Suprapubic skin (tissue), 4 donors: ENCODE measurements around the gene NTHL1. TPM values are rescaled to one million over a fixed set of nuclear protein-coding genes. Genes with fewer than 3 reads are reported as not detected.

Experiments used
- DNase-seq, 2 donors: peaks; one replicate each; pipeline ENCODE4 v3.0.0-alpha.2; 2019; ENCODE audit warnings: low spot score in 2 of 2
- H3K27ac ChIP-seq: fragments of 200-600 bp; sonication (generic); one replicate; pipeline ENCODE4 v1.5.1; 2019
- H3K27me3 ChIP-seq: fragments of 200-600 bp; sonication (generic); one replicate; pipeline ENCODE4 v1.5.1; 2019
- H3K36me3 ChIP-seq: fragments of 200-600 bp; sonication (generic); one replicate; pipeline ENCODE4 v1.5.1; 2019
- H3K4me1 ChIP-seq: fragments of 200-600 bp; sonication (generic); one replicate; pipeline ENCODE4 v1.5.1; 2019
- H3K4me3 ChIP-seq: fragments of 200-600 bp; sonication (generic); one replicate; pipeline ENCODE4 v1.5.1; 2019; ENCODE audit warnings: mild to moderate bottlenecking
- H3K9me3 ChIP-seq: fragments of 200-600 bp; sonication (generic); one replicate; pipeline ENCODE4 v1.5.1; 2019
- CTCF ChIP-seq, 2 donors: fragments of 200-600 bp in 1 of 2; fragments of 450-650 bp in 1 of 2; sonication (generic) in 1 of 2; IDR thresholded peaks; one replicate each; pipeline ENCODE4 v1.5.1; 2016 to 2019; ENCODE audit warnings: antibody characterized with exemption in 2 of 2, mild to moderate bottlenecking in 1 of 2, moderate library complexity in 1 of 2
- EP300 ChIP-seq: sonication (generic); formaldehyde crosslinking; IDR thresholded peaks from one replicate; pipeline ENCODE4 v1.6.1; 2017; ENCODE audit warnings: antibody characterized with exemption
- POLR2A ChIP-seq, 2 donors: fragments of 450-650 bp; IDR thresholded peaks; one replicate each; pipeline ENCODE4 v1.6.1; 2017; ENCODE audit warnings: antibody characterized with exemption in 2 of 2, mild to moderate bottlenecking in 2 of 2, moderate library complexity in 2 of 2
- POLR2AphosphoS5 ChIP-seq, 3 donors: sonication (generic); formaldehyde crosslinking; IDR thresholded peaks; one replicate each; pipeline ENCODE4 v1.6.1; 2017; ENCODE audit warnings: antibody characterized with exemption in 3 of 3
- WGBS: methylation state at CpG from one replicate; pipeline ENCODE4 v1.1.5; 2018; 5-methylcytosine and 5-hydroxymethylcytosine counted together
- total RNA-seq, 4 donors: library from RNA; depleted of rRNA; stranded (reverse); fragments of >200 nt; gene quantifications; one replicate each; pipeline ENCODE4 v1.1.0, GENCODE V29; 2016

Gene NTHL1
- total RNA-seq, 4 donors from 2014 or later, result 15.9 to 40.5 (median 20.9) TPM

- peak overlapping the region; percentile 75 for H3K4me3 ChIP-seq
- no peaks in the 10 kb centered on the region for H3K9me3 ChIP-seq
- H3K4me1 ChIP-seq, result peaks cover 43% of the 10 kb centered on the region
- TF ChIP-seq CTCF (IDR thresholded peaks at IDR 0.05), result no peak
- no peak for TF ChIP-seq POLR2A (IDR thresholded peaks at IDR 0.05)
- no peak for TF ChIP-seq POLR2AphosphoS5 (IDR thresholded peaks at IDR 0.05)
- TF ChIP-seq EP300, result no peak
- DNase-seq, result no peak
- H3K27me3 ChIP-seq, result peaks cover 9% of the 10 kb centered on the region
- no peak overlapping the region for H3K27ac ChIP-seq
- 81% methylated on average over 11 of the region's 16 CpGs for WGBS
- no peaks in the 10 kb centered on the region for H3K36me3 ChIP-seq
Observed at GRCh38 chr16:2025878-2026460, 21.7 kb downstream of the NTHL1 start.

GRCh38 chr16:2025251-2025650 is 22.4 kb downstream of the NTHL1 start:
- no peak for DNase-seq
- Histone ChIP-seq H3K36me3 (no peaks in the 10 kb centered on the region), H3K27me3 (peaks cover 16% of the 10 kb centered on the region), H3K4me3 (no peak overlapping the region), H3K9me3 (no peaks in the 10 kb centered on the region), H3K27ac (no peak overlapping the region), H3K4me1 (peaks cover 49% of the 10 kb centered on the region)
- TF ChIP-seq POLR2A (IDR thresholded peaks at IDR 0.05) (no peak), EP300 (no peak), POLR2AphosphoS5 (IDR thresholded peaks at IDR 0.05) (no peak), CTCF (IDR thresholded peaks at IDR 0.05) (no peak)
- WGBS, result 100% methylated on average over 2 of the region's 14 CpGs

GRCh38 chr16:2024032-2024420 is 23.6 kb downstream of the NTHL1 start:
- Histone ChIP-seq H3K4me3 (peak overlapping the region; percentile 30), H3K4me1 (peaks cover 58% of the 10 kb centered on the region), H3K27ac (no peak overlapping the region), H3K9me3 (no peaks in the 10 kb centered on the region), H3K36me3 (no peaks in the 10 kb centered on the region), H3K27me3 (peaks cover 28% of the 10 kb centered on the region)
- 91% methylated on average over 12 of the region's 12 CpGs for WGBS
- TF ChIP-seq POLR2A (IDR thresholded peaks at IDR 0.05) (no peak), POLR2AphosphoS5 (IDR thresholded peaks at IDR 0.05) (no peak), CTCF (IDR thresholded peaks at IDR 0.05) (no peak), EP300 (no peak)
- DNase-seq, result no peak

- no peak for TF ChIP-seq POLR2A (IDR thresholded peaks at IDR 0.05)
- TF ChIP-seq CTCF (IDR thresholded peaks at IDR 0.05), result peak; percentile 92 to 99
- no peak for TF ChIP-seq EP300
- TF ChIP-seq POLR2AphosphoS5 (IDR thresholded peaks at IDR 0.05), result peak in 1 of 3 donors; percentile 41
- H3K4me1 ChIP-seq, result peaks cover 54% of the 10 kb centered on the region
- H3K9me3 ChIP-seq, result no peaks in the 10 kb centered on the region
- H3K36me3 ChIP-seq, result no peaks in the 10 kb centered on the region
- WGBS, result 8% methylated on average over 18 of the region's 53 CpGs
- H3K4me3 ChIP-seq, result peak overlapping the region; percentile 30
- peak overlapping the region; percentile 33 for H3K27ac ChIP-seq
- peak; percentile 96 to 97 for DNase-seq
- H3K27me3 ChIP-seq, result peaks cover 34% of the 10 kb centered on the region
Observed at GRCh38 chr16:2023092-2024031, 24.3 kb downstream of the NTHL1 start.

- Histone ChIP-seq H3K27ac (no peak overlapping the region), H3K4me1 (peaks cover 50% of the 10 kb centered on the region), H3K27me3 (peaks cover 34% of the 10 kb centered on the region), H3K36me3 (no peaks in the 10 kb centered on the region), H3K9me3 (no peaks in the 10 kb centered on the region), H3K4me3 (peak overlapping the region; percentile 30)
- WGBS, result 0% methylated on average over 8 of the region's 14 CpGs
- no peak for DNase-seq
- TF ChIP-seq CTCF (IDR thresholded peaks at IDR 0.05) (no peak), POLR2AphosphoS5 (IDR thresholded peaks at IDR 0.05) (no peak), EP300 (no peak), POLR2A (IDR thresholded peaks at IDR 0.05) (no peak)
Observed at GRCh38 chr16:2022723-2023091, 24.9 kb downstream of the NTHL1 start.
